ENCODE measurements around the gene KAZN.

GRCh38 chr1:14956579-14957195, 358.2 kb downstream of the KAZN start:
- TF ChIP-seq CTCF (conservative IDR thresholded peaks at IDR 0.05; ENCODE audit: low read length): no peak
- no peak for TF ChIP-seq EZH2phosphoT487 (IDR thresholded peaks at IDR 0.05; ENCODE audit: borderline replicate concordance)
